ENCODE measurements around the gene WFIKKN2.

DNA sequence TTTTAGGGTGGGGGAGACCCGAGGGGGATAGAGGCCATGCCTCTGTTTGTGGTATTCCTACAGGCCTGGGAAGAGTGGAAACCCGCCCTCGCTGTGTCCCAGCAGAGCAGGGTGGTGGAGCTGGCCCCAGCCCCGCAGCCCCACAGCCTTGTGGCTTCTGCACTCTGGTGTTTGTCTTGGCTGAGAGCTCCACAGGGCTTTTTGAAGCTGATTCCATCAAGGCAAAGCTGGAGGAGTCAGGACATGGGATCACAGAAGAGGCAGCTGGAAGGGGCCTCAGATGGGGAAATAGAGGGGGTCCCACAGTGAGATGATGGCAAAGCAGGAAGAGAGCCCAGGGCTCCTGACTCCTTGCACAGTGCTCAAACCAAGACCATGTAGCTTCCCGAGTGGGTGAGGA, 5.0 kb upstream of the WFIKKN2 start:
- TF ChIP-seq EZH2 (IDR thresholded peaks at IDR 0.05), result no peak
- TF ChIP-seq CBX3 (IDR thresholded peaks at IDR 0.05; ENCODE audit: low read depth), result no peak
- TF ChIP-seq, protein P1, sequence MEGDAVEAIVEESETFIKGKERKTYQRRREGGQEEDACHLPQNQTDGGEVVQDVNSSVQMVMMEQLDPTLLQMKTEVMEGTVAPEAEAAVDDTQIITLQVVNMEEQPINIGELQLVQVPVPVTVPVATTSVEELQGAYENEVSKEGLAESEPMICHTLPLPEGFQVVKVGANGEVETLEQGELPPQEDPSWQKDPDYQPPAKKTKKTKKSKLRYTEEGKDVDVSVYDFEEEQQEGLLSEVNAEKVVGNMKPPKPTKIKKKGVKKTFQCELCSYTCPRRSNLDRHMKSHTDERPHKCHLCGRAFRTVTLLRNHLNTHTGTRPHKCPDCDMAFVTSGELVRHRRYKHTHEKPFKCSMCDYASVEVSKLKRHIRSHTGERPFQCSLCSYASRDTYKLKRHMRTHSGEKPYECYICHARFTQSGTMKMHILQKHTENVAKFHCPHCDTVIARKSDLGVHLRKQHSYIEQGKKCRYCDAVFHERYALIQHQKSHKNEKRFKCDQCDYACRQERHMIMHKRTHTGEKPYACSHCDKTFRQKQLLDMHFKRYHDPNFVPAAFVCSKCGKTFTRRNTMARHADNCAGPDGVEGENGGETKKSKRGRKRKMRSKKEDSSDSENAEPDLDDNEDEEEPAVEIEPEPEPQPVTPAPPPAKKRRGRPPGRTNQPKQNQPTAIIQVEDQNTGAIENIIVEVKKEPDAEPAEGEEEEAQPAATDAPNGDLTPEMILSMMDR (IDR thresholded peaks at IDR 0.05 in 2 of 3, conservative IDR thresholded peaks at IDR 0.05 in 1 of 3; ENCODE audit: borderline replicate concordance in 1 of 3, insufficient read depth in 1 of 3, low read depth in 2 of 3, low read length in 2 of 3), result no peak
- TF ChIP-seq RAD21 (IDR thresholded peaks at IDR 0.05; ENCODE audit: low read depth), result no peak
- TF ChIP-seq POLR2A (IDR thresholded peaks at IDR 0.05; ENCODE audit: borderline replicate concordance, extremely low read depth, insufficient read depth, insufficient read length), result no peak
- TF ChIP-seq, protein P2, sequence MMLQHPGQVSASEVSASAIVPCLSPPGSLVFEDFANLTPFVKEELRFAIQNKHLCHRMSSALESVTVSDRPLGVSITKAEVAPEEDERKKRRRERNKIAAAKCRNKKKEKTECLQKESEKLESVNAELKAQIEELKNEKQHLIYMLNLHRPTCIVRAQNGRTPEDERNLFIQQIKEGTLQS (IDR thresholded peaks at IDR 0.05), result no peak
- TF ChIP-seq JUND (IDR thresholded peaks at IDR 0.05), result no peak
- TF ChIP-seq POLR2AphosphoS5 (IDR thresholded peaks at IDR 0.05; ENCODE audit: low read depth, low read length), result no peak
- TF ChIP-seq, protein P3, sequence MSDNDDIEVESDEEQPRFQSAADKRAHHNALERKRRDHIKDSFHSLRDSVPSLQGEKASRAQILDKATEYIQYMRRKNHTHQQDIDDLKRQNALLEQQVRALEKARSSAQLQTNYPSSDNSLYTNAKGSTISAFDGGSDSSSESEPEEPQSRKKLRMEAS (IDR thresholded peaks at IDR 0.05), result no peak
- no peak for TF ChIP-seq EGR1 (IDR thresholded peaks at IDR 0.05; ENCODE audit: low read depth)
- TF ChIP-seq, protein P4, sequence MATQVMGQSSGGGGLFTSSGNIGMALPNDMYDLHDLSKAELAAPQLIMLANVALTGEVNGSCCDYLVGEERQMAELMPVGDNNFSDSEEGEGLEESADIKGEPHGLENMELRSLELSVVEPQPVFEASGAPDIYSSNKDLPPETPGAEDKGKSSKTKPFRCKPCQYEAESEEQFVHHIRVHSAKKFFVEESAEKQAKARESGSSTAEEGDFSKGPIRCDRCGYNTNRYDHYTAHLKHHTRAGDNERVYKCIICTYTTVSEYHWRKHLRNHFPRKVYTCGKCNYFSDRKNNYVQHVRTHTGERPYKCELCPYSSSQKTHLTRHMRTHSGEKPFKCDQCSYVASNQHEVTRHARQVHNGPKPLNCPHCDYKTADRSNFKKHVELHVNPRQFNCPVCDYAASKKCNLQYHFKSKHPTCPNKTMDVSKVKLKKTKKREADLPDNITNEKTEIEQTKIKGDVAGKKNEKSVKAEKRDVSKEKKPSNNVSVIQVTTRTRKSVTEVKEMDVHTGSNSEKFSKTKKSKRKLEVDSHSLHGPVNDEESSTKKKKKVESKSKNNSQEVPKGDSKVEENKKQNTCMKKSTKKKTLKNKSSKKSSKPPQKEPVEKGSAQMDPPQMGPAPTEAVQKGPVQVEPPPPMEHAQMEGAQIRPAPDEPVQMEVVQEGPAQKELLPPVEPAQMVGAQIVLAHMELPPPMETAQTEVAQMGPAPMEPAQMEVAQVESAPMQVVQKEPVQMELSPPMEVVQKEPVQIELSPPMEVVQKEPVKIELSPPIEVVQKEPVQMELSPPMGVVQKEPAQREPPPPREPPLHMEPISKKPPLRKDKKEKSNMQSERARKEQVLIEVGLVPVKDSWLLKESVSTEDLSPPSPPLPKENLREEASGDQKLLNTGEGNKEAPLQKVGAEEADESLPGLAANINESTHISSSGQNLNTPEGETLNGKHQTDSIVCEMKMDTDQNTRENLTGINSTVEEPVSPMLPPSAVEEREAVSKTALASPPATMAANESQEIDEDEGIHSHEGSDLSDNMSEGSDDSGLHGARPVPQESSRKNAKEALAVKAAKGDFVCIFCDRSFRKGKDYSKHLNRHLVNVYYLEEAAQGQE (IDR thresholded peaks at IDR 0.05; ENCODE audit: low read depth), result no peak
- no peak for TF ChIP-seq SIN3A (IDR thresholded peaks at IDR 0.05; ENCODE audit: low read depth)
- TF ChIP-seq SRF (IDR thresholded peaks at IDR 0.05; ENCODE audit: low read depth), result no peak
- no peak for TF ChIP-seq CEBPB (IDR thresholded peaks at IDR 0.05; ENCODE audit: low read depth)
